Fibroblast of pulmonary artery (primary cell): ENCODE data around the gene CHD6.

Experiments used
- DNase-seq: peaks from one replicate; pipeline ENCODE4 v3.0.0-alpha.2; 2010; ENCODE audit warnings: low read depth
- H3K4me3 ChIP-seq: replicated peaks from 2 replicates; pipeline ENCODE4 v1.5.1; 2011; ENCODE audit warnings: low read depth, mild to moderate bottlenecking, control low read depth, low read length, moderate library complexity
- TF ChIP-seq, protein P1 (sequence below): IDR thresholded peaks from 2 replicates; pipeline ENCODE4 v1.5.1; 2011; ENCODE audit warnings: mild to moderate bottlenecking, control low read depth, low read length, inconsistent platforms; ENCODE audit errors: missing control alignments

Gene CHD6

DNA sequence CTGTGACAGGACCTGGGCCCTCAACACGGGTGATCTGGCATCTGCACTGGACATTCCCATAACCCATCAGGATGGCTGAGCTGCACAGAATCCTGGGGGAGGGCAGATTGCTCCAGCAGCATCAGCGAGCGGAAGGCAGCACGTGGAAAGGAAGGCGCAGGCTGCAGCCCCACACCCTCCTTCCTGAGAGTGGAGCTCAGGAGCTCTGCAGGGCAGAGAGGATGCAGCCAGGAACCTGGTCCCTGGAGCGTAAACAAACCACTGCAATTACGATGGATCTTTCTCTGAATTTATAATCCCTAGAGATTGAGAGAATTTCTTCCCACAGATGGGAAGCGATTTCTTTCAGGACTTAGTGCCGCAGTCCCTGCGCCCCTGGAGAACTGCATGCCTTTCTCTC lies 211.8 kb downstream of the CHD6 start:
- TF ChIP-seq, protein P1, sequence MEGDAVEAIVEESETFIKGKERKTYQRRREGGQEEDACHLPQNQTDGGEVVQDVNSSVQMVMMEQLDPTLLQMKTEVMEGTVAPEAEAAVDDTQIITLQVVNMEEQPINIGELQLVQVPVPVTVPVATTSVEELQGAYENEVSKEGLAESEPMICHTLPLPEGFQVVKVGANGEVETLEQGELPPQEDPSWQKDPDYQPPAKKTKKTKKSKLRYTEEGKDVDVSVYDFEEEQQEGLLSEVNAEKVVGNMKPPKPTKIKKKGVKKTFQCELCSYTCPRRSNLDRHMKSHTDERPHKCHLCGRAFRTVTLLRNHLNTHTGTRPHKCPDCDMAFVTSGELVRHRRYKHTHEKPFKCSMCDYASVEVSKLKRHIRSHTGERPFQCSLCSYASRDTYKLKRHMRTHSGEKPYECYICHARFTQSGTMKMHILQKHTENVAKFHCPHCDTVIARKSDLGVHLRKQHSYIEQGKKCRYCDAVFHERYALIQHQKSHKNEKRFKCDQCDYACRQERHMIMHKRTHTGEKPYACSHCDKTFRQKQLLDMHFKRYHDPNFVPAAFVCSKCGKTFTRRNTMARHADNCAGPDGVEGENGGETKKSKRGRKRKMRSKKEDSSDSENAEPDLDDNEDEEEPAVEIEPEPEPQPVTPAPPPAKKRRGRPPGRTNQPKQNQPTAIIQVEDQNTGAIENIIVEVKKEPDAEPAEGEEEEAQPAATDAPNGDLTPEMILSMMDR: no peak
- no peak overlapping the region for H3K4me3 ChIP-seq
- no peak for DNase-seq

DNA sequence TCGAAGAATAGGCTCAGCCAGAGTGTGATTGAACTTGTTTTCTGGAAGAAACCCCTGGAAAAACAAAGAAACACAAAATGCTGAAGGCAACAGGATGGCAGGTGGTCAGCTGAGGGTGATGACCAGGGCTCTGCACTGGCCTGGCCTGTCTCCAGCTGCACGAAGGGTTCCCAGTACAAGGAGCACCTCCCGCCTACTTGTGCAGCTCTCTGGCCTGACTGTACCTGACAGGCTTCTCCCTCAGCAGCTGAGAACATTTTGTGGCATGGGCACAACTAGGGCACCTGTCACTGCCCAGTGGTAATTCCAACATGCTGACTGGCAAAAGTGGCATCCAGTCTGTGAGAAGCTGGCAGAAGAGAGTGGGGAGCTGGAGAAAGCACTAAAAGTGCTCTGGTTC lies 212.7 kb downstream of the CHD6 start:
- no peak overlapping the region for H3K4me3 ChIP-seq
- no peak for DNase-seq
- TF ChIP-seq, protein P1: no peak

DNA sequence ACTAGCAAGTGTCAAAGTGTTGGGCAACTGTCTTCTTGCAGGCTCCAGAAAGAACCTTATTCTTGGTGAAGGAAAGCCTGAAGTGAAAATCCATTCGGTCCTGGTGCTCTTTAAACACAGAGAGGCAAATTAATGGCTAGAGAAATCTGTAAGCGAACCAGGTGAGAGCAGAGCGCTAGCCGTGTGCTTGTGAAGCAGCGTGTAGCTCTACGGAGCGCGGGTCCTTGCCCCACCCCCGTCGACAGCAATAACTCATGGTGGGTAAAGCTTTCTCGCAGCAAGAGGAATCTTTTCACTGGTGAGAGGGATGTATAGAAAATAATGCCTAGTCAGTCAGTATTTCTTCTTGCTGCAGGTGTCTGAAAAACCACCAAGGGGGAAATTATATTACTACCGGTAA lies 214.6 kb downstream of the CHD6 start:
- no peak for DNase-seq
- no peak overlapping the region for H3K4me3 ChIP-seq
- TF ChIP-seq, protein P1: no peak

DNA sequence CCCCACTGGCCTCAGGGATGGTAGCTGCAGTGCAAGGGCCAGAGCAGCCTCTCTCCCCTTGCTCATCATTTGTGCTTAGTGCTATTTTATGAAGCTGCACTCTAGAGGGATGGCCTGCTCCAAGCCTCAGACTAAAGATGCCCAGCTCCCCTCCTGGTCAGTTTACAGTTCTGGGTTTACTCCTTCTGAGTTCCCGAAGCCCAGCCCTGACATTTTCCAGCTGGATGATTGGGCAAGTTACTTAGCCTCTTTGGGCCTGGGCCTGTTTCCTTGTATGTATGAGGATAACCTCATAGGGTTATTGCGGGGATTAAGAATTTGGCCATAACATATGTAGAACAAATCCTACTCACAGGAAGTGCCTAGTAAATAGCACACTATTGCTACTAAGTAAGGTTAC lies 219.8 kb downstream of the CHD6 start:
- peak; percentile 55 for DNase-seq
- H3K4me3 ChIP-seq: no peak overlapping the region
- TF ChIP-seq, protein P1: no peak

DNA sequence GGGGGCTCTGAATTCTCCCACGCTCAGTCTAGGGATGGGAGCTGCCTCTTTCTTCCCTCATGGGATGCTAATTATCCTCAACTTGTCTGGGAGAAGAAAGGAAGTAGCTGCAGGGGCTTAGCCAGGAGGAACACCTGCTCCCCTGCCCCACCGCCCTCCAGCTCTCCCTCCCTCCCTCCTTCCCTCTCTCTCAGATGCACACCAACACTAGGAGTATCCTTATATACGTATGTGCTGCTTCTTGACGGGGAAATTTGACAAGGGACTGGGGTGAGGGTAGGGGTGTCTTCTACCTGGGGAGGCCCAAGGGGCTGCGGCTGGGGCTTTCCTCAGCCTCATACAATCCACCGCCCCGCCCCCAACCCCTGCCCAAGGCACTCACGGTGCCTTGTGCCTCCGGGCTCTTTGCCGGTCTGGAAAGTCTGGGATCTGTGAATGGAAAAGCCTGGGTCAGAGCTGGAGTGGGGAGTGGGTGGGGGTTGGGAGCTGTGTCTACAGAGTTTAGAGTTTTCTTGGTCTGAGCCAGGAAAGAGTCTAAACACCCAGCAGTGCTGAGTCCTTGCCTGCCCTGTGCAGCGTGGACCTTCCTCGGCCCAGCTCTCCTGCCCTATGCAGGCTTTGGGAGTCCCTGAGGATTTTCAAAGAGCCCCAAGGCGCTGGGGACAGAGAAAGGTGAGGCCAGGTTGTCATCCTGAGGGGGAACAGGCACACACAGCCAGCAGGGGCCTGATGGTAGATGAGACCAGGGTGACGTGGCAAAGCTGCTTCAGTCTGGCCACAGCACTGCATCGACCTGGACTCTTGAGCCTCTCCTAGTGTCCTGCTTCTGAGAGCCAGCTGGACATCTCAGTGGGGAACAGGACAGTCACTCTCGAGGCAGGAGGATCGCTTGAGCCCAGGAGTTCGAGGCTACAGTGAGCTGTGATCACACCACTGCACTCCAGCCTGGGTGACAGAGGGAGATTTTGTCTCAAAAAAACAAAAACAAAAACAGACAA lies 222.2 kb downstream of the CHD6 start:
- TF ChIP-seq, protein P1: no peak
- no peak for DNase-seq
- no peak overlapping the region for H3K4me3 ChIP-seq

DNA sequence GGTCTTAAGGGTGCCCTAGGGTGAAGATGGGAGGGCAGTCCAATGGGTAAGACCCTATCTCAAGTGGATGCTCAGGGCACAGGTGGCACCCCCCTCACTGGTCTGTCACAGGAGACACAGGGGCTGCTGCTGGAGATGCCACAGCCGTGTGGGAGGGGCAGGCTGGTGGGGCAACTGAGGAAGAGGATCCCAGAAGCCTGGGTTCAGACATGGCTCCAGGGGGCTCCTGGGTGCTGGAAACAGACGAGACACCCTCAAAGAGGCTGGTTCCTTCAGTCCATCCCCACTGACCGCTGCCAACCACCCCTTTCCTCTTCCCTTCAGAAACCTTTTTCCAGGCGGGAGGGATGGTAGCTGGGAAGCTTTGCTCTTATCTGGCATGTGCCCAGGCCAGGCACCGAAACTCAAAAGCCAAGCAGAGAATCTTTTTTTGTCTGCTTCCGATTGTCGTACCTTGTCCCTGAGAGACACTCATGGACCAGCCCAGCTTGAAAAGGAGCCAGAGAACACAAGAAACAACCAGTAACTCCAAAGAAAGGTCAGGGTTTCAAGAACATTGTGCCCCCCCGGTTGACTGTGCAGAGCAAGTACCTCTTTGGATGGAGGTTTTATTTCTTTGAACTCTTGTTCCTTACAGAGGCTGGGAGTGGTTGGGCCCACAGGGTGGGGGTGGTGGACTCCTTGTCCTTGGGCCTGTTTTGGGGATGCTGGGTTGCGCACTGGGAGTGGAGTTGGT lies 223.1 kb downstream of the CHD6 start:
- TF ChIP-seq, protein P1: no peak
- no peak overlapping the region for H3K4me3 ChIP-seq
- no peak for DNase-seq
